CD14-positive monocyte (primary cell): ENCODE measurements around the gene NDST1. TPM values are rescaled to one million over a fixed set of nuclear protein-coding genes. Genes with fewer than 3 reads are reported as not detected.
A peak's percentile ranks its signal among the peaks of the same experiment; 100 is the strongest.

Source experiments
- DNase-seq, 3 donors: peaks; one replicate each; pipeline ENCODE4 v3.0.0-alpha.2; 2011 to 2022
- H2AFZ ChIP-seq: 2 replicates; pipeline ENCODE4 v1.6.0; 2012; ENCODE audit warnings: mild to moderate bottlenecking, low read depth, low read length, inconsistent platforms; ENCODE audit not compliant: insufficient read depth, poor library complexity, severe bottlenecking
- H3K27ac ChIP-seq, 2 donors: 1 replicate in 1 of 2; 2 replicates in 1 of 2; pipeline ENCODE4 v1.5.1; 2012 to 2013; ENCODE audit warnings: low read length in 2 of 2, control low read depth in 1 of 2, inconsistent platforms in 1 of 2, low read depth in 1 of 2, mild to moderate bottlenecking in 1 of 2
- H3K27me3 ChIP-seq, 2 donors: one replicate each; pipeline versions ENCODE4 v1.6.0 to v1.6.1; 2011 to 2013; ENCODE audit warnings: low read length in 2 of 2; ENCODE audit not compliant: control insufficient read depth in 2 of 2, insufficient read depth in 2 of 2
- H3K36me3 ChIP-seq, 2 donors: replicated peaks in 1 of 2; 1 replicate in 1 of 2; 2 replicates in 1 of 2; pipeline versions ENCODE4 v1.5.1 to v1.6.1; 2012 to 2013; ENCODE audit warnings: low read length in 2 of 2, control low read depth in 1 of 2, inconsistent platforms in 1 of 2, mild to moderate bottlenecking in 1 of 2; ENCODE audit not compliant: insufficient read depth in 2 of 2, control insufficient read depth in 1 of 2
- H3K4me1 ChIP-seq, 2 donors: 1 replicate in 1 of 2; 2 replicates in 1 of 2; pipeline versions ENCODE4 v1.5.1 to v1.6.1; 2012 to 2013; ENCODE audit warnings: low read length in 2 of 2, control low read depth in 1 of 2, inconsistent platforms in 1 of 2, mild to moderate bottlenecking in 1 of 2, moderate library complexity in 1 of 2; ENCODE audit not compliant: insufficient read depth in 2 of 2, control insufficient read depth in 1 of 2
- H3K4me2 ChIP-seq: replicated peaks from 2 replicates; pipeline ENCODE3; 2012; ENCODE audit warnings: low read length, moderate library complexity, mild to moderate bottlenecking; ENCODE audit not compliant: poor library complexity, severe bottlenecking; ENCODE audit errors: extremely low read depth
- H3K4me3 ChIP-seq, 3 experiments: fragments of 200-600 bp in 1 of 3; sonication (generic) in 1 of 3; replicated peaks in 1 of 3; 1 replicate in 2 of 3; 2 replicates in 1 of 3; pipeline ENCODE4 v1.5.1; 2011 to 2013; ENCODE audit warnings: low read length in 3 of 3, mild to moderate bottlenecking in 3 of 3, control low read depth in 2 of 3, low read depth in 2 of 3, inconsistent platforms in 1 of 3, moderate library complexity in 1 of 3
- H3K79me2 ChIP-seq: 2 replicates; pipeline ENCODE4 v1.6.0; 2012; ENCODE audit warnings: mild to moderate bottlenecking, control low read depth, inconsistent platforms, low read length, moderate library complexity; ENCODE audit not compliant: insufficient read depth
- H3K9ac ChIP-seq: 2 replicates; pipeline ENCODE4 v1.6.0; 2017; ENCODE audit warnings: low read length, mild to moderate bottlenecking; ENCODE audit not compliant: insufficient read depth, poor library complexity, severe bottlenecking
- H3K9me3 ChIP-seq, 2 donors: replicated peaks in 1 of 2; 1 replicate in 1 of 2; 2 replicates in 1 of 2; pipeline versions ENCODE4 v1.5.1 to v1.6.1; 2012 to 2013; ENCODE audit warnings: low read length in 2 of 2, control low read depth in 1 of 2; ENCODE audit not compliant: control insufficient read depth in 1 of 2, insufficient read depth in 1 of 2
- H4K20me1 ChIP-seq: 2 replicates; pipeline ENCODE4 v1.6.0; 2012; ENCODE audit warnings: mild to moderate bottlenecking, low read length, control low read depth, moderate library complexity; ENCODE audit not compliant: insufficient read depth
- H3K27ac Mint-ChIP-seq, 7 donors: one replicate each; pipeline ENCODE4 v1.8.0; 2020; ENCODE audit warnings: mild to moderate bottlenecking in 7 of 7, mixed read lengths in 7 of 7, moderate library complexity in 6 of 7, inconsistent platforms in 2 of 7
- H3K27me3 Mint-ChIP-seq, 3 donors: one replicate each; pipeline ENCODE4 v1.8.0; 2021 to 2022; ENCODE audit warnings: low read depth in 3 of 3, mild to moderate bottlenecking in 3 of 3, mixed read lengths in 3 of 3, moderate library complexity in 3 of 3, inconsistent platforms in 1 of 3
- H3K36me3 Mint-ChIP-seq, 2 donors: one replicate each; pipeline ENCODE4 v1.8.0; 2020; ENCODE audit warnings: mixed read lengths in 2 of 2, inconsistent platforms in 1 of 2, mild to moderate bottlenecking in 1 of 2
- H3K4me1 Mint-ChIP-seq: one replicate; pipeline ENCODE4 v1.8.0; 2020; ENCODE audit warnings: mild to moderate bottlenecking, mixed read lengths
- H3K4me3 Mint-ChIP-seq, 2 donors: one replicate each; pipeline ENCODE4 v1.8.0; 2020; ENCODE audit warnings: mild to moderate bottlenecking in 2 of 2, mixed read lengths in 2 of 2, moderate library complexity in 1 of 2
- H3K9me3 Mint-ChIP-seq, 7 donors: one replicate each; pipeline ENCODE4 v1.8.0; 2020 to 2022; ENCODE audit warnings: mixed read lengths in 7 of 7, mild to moderate bottlenecking in 6 of 7, moderate library complexity in 6 of 7, inconsistent platforms in 2 of 7
- WGBS: methylation state at CpG from one replicate; pipeline ENCODE4 v1.1.5; 2013; ENCODE audit warnings: missing lambda C conversion rate; ENCODE audit not compliant: insufficient coverage; 5-methylcytosine and 5-hydroxymethylcytosine counted together
- intact Hi-C, 2 donors: fragments of 100-400 bp; cut with micrococcal nuclease; formaldehyde crosslinking; loops; one replicate each; pipeline versions ENCODE4 v1.15.0 to v1.15.1; 2023
- polyA plus RNA-seq, 3 donors: library from polyadenylated mRNA; depleted of rRNA in 1 of 3; unstranded in 2 of 3; stranded (reverse) in 1 of 3; fragments of 300-500 nt in 2 of 3; fragments of >200 nt in 1 of 3; fragmentation: Illumina TruSeq in 2 of 3; gene quantifications; 1 replicate in 2 of 3; 2 replicates in 1 of 3; pipeline ENCODE4 v1.2.3, GENCODE V29; 2012 to 2021
- TF ChIP-seq, protein P1 (sequence below): fragments of 200-600 bp; IDR thresholded peaks from one replicate; pipeline ENCODE4 v1.8.0; 2022; ENCODE audit warnings: antibody characterized with exemption, mild to moderate bottlenecking

The NDST1 gene
- polyA plus RNA-seq, 3 donors, result 7.0 to 18.9 (median 7.5) TPM

DNA sequence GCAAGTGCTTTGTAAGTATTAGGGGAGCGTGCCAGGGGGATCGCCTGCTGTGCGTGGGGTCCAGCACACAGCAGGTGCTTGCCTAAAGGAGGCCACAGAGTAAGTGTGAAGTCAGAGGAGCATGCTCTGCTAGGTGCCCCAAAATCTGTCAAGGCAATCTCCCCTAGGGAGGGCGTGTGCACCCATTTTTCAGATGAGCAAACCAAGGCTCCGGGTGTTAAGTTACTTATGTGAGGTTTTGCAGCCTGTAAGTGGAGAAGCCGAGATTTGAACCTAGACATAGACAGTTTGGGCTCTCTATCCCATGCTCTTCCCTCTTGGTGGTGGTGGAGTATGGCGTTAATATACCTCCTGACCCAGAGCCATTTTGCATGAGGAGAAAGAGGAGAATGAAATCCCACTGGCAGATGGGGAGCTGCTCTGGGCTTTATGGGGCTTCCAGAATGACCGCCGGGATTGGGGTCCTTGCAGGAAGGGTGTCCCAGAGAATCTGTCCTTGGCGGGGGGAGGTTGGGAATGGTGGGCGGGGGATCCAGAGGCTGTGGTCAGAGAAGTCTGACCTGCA is 14.1 kb downstream of the NDST1 start:
- H3K4me3 Mint-ChIP-seq, result no peak overlapping the region
- no peak overlapping the region for H3K9ac ChIP-seq
- 100% methylated on average over 6 of the region's 11 CpGs for WGBS
- H3K79me2 ChIP-seq, result peaks cover 68% of the 10 kb centered on the region
- H3K27ac ChIP-seq, result no peak overlapping the region
- peaks cover 20% of the 10 kb centered on the region for H3K4me1 Mint-ChIP-seq
- no peaks in the 10 kb centered on the region for H3K9me3 Mint-ChIP-seq
- H2AFZ ChIP-seq, result no peak overlapping the region
- peaks cover 50 to 66% of the 10 kb centered on the region in 2 donors for H3K36me3 Mint-ChIP-seq
- H3K27me3 ChIP-seq, result no peaks in the 10 kb centered on the region
- no peaks in the 10 kb centered on the region for H3K4me1 ChIP-seq
- no peak for DNase-seq
- no peak overlapping the region for H3K4me2 ChIP-seq
- no peak overlapping the region for H3K4me3 ChIP-seq
- no peaks in the 10 kb centered on the region for H3K9me3 ChIP-seq
- TF ChIP-seq, protein P1, sequence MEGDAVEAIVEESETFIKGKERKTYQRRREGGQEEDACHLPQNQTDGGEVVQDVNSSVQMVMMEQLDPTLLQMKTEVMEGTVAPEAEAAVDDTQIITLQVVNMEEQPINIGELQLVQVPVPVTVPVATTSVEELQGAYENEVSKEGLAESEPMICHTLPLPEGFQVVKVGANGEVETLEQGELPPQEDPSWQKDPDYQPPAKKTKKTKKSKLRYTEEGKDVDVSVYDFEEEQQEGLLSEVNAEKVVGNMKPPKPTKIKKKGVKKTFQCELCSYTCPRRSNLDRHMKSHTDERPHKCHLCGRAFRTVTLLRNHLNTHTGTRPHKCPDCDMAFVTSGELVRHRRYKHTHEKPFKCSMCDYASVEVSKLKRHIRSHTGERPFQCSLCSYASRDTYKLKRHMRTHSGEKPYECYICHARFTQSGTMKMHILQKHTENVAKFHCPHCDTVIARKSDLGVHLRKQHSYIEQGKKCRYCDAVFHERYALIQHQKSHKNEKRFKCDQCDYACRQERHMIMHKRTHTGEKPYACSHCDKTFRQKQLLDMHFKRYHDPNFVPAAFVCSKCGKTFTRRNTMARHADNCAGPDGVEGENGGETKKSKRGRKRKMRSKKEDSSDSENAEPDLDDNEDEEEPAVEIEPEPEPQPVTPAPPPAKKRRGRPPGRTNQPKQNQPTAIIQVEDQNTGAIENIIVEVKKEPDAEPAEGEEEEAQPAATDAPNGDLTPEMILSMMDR, result no peak
- peaks cover 46 to 83% of the 10 kb centered on the region in 2 donors for H3K36me3 ChIP-seq
- intact Hi-C loops, result loop anchor here in 1 of 2 donors (5.0 kb wide), 1 partner anchor 65 kb away; no protein-coding TSS in a partner anchor
- peaks cover 100% of the 10 kb centered on the region for H4K20me1 ChIP-seq
- H3K27ac Mint-ChIP-seq, result peak overlapping the region in 4 of 7 donors; percentile 26 to 87 (median 47)
- no peaks in the 10 kb centered on the region for H3K27me3 Mint-ChIP-seq

DNA sequence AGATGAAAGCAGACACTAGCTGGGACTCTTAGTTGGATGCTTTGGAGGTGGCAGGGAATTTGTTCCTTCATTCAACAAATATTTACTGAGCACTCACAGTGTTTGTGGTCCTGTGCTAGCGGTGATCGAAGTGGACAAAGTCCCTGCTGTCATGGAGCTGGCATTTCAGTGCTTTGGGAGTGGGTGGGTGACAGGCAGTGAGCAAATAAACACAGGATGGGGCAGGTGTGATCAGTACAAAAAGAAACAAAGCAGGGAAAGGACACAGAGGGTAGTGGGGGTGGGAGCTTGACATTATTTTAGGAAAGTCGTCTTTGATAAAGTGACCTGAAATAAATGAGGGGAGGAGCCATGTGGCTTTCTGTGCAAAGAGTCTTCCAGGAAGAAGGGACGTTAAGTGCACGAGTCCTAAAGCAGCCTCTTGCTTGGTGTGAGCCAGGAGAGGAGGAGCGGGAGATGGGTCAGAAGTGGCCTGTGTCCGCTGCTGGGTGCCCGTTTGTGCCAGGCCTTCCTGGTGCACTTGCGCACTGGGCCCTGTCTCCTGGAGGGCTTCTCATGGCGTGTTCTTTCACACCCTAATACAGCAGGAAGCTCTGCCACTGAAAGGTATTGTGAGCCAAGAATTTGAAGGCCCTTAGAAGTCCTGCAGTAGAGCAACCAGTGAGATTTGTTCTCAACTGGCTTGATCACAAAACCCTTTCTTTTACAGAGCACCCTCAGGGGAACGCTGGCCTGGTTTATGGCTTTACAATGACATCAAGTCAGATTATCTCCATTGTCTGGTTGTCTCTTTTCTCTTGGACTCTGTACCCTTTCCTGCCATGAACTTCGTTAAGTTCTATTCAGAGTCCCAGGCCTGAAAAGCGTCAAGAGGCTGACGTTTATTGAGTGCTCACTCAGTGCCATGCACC is 14.8 kb downstream of the NDST1 start:
- Histone ChIP-seq H3K27ac (no peak overlapping the region), H2AFZ (no peak overlapping the region), H3K4me2 (no peak overlapping the region), H3K9ac (no peak overlapping the region), H3K27me3 (no peaks in the 10 kb centered on the region), H3K9me3 (no peaks in the 10 kb centered on the region), H3K4me3 (no peak overlapping the region), H3K4me1 (no peaks in the 10 kb centered on the region), H3K79me2 (peaks cover 61% of the 10 kb centered on the region), H3K36me3 (peaks cover 53 to 91% of the 10 kb centered on the region in 2 donors), H4K20me1 (peaks cover 100% of the 10 kb centered on the region)
- H3K9me3 Mint-ChIP-seq, result no peaks in the 10 kb centered on the region
- H3K27me3 Mint-ChIP-seq, result no peaks in the 10 kb centered on the region
- H3K4me3 Mint-ChIP-seq, result no peak overlapping the region
- TF ChIP-seq, protein P1, result no peak
- WGBS, result 91% methylated on average over 10 of the region's 14 CpGs
- H3K27ac Mint-ChIP-seq, result peak overlapping the region in 6 of 7 donors; percentile 8 to 87 (median 60)
- H3K4me1 Mint-ChIP-seq, result peaks cover 17% of the 10 kb centered on the region
- H3K36me3 Mint-ChIP-seq, result peaks cover 57 to 69% of the 10 kb centered on the region in 2 donors
- intact Hi-C loops, result loop anchor here (1.0 to 5.0 kb wide), 2 partner anchors 63 to 65 kb away; no protein-coding TSS in a partner anchor
- DNase-seq, result no peak
